ENCODE measurements around the gene MNAT1.
"Not testable (repeated sequence)": the region's sequence is repeated elsewhere in the genome, so short reads cannot be mapped to it uniquely, and the experiment has no call there.

Gene MNAT1

DNA sequence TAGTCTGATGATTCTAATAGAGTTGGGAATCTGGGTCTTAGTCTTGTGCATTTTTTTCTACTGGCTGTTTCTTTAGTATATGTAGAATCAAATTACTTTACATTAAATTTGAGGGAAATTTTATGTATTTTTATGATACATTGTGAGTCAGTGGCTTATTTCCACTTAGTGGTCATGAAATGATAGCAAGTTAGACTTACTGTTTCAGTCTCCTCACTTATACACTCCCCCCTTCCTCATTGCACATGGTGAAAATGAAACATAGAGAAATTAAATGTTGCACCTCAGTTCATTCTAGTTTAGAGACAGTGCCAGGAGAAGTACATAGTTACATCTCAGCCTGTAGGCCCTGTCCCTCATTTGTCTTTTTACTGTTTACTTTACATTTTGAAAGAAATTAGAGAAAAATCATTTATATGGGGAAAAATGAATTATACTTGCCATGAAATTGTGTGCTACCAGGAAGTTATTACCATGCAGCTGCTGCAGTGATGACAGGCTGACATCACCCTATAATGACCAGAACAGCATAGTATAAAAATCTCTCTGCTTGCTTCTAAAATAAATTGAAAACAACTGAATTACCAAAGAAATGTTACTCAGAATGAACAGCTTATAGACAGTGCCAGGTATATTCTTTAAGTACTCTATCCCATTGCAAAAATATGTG, 133.1 kb downstream of the MNAT1 start:
- no peaks in the 10 kb centered on the region for H3K36me3 Mint-ChIP-seq (ENCODE audit: low read depth)
- H3K9me3 Mint-ChIP-seq = no peaks in the 10 kb centered on the region
- DNase-seq = no peak
- H3K4me1 Mint-ChIP-seq = peaks cover 14% of the 10 kb centered on the region
- H3K27me3 Mint-ChIP-seq (ENCODE audit: low read depth, poor library complexity) = no peaks in the 10 kb centered on the region
- no peak overlapping the region for H3K4me3 Mint-ChIP-seq
- no peak overlapping the region for H3K27ac Mint-ChIP-seq
- TF ChIP-seq CTCF (IDR thresholded peaks at IDR 0.05) = no peak

GRCh38 chr14:60878121-60878520, 143.6 kb downstream of the MNAT1 start:
- H3K27ac Mint-ChIP-seq = no peak overlapping the region
- no peaks in the 10 kb centered on the region for H3K4me1 Mint-ChIP-seq

GRCh38 chr14:60878536-60878935, 144.0 kb downstream of the MNAT1 start:
- Mint-ChIP-seq H3K9me3 (peaks cover 20% of the 10 kb centered on the region), H3K4me3 (no peak overlapping the region), H3K27me3 (ENCODE audit: low read depth, poor library complexity) (no peaks in the 10 kb centered on the region), H3K27ac (peak overlapping the region; percentile 68), H3K36me3 (ENCODE audit: low read depth) (peaks cover 43% of the 10 kb centered on the region), H3K4me1 (no peaks in the 10 kb centered on the region)
- DNase-seq = no peak
- TF ChIP-seq CTCF (IDR thresholded peaks at IDR 0.05) = no peak

More at GRCh38 chr14:60878121-60878520, 143.6 kb downstream of the MNAT1 start:
- no peak for DNase-seq
- Mint-ChIP-seq H3K9me3 (peaks cover 16% of the 10 kb centered on the region), H3K4me3 (no peak overlapping the region), H3K27me3 (ENCODE audit: low read depth, poor library complexity) (no peaks in the 10 kb centered on the region), H3K36me3 (ENCODE audit: low read depth) (peaks cover 39% of the 10 kb centered on the region)
- TF ChIP-seq CTCF (IDR thresholded peaks at IDR 0.05) = no peak

GRCh38 chr14:60882219-60882618, 147.7 kb downstream of the MNAT1 start:
- Mint-ChIP-seq H3K9me3 (peaks cover 57% of the 10 kb centered on the region), H3K36me3 (ENCODE audit: low read depth) (peaks cover 75% of the 10 kb centered on the region), H3K27me3 (ENCODE audit: low read depth, poor library complexity) (no peaks in the 10 kb centered on the region), H3K4me1 (no peaks in the 10 kb centered on the region), H3K27ac (no peak overlapping the region), H3K4me3 (no peak overlapping the region)
- DNase-seq = no peak
- TF ChIP-seq CTCF (IDR thresholded peaks at IDR 0.05) = no peak

- no peaks in the 10 kb centered on the region for H3K27me3 Mint-ChIP-seq (ENCODE audit: low read depth, poor library complexity)
- no peak overlapping the region for H3K4me3 Mint-ChIP-seq
- H3K27ac Mint-ChIP-seq = no peak overlapping the region
- no peaks in the 10 kb centered on the region for H3K4me1 Mint-ChIP-seq
- H3K36me3 Mint-ChIP-seq (ENCODE audit: low read depth) = peaks cover 88% of the 10 kb centered on the region
- peaks cover 69% of the 10 kb centered on the region for H3K9me3 Mint-ChIP-seq
- no peak for DNase-seq
- TF ChIP-seq CTCF (IDR thresholded peaks at IDR 0.05) = no peak
Observed at GRCh38 chr14:60884134-60884533, 149.6 kb downstream of the MNAT1 start.

- DNase-seq; H3K4me3 Mint-ChIP-seq; H3K27me3 Mint-ChIP-seq (ENCODE audit: low read depth, poor library complexity); H3K27ac Mint-ChIP-seq: not testable (repeated sequence)
- Mint-ChIP-seq H3K36me3 (ENCODE audit: low read depth) (peaks cover 66% of the 10 kb centered on the region), H3K9me3 (peaks cover 46% of the 10 kb centered on the region), H3K4me1 (peaks cover 10% of the 10 kb centered on the region)
Observed at GRCh38 chr14:60890636-60891035, 156.1 kb downstream of the MNAT1 start.
